Measurements from ENCODE around the gene GRIP2. TPM values are rescaled to one million over a fixed set of nuclear protein-coding genes. Genes with fewer than 3 reads are reported as not detected.

The GRIP2 gene
- total and polyA plus RNA-seq, 12 donors, result 0.09 to 2.5 (median 1.1) TPM

DNA sequence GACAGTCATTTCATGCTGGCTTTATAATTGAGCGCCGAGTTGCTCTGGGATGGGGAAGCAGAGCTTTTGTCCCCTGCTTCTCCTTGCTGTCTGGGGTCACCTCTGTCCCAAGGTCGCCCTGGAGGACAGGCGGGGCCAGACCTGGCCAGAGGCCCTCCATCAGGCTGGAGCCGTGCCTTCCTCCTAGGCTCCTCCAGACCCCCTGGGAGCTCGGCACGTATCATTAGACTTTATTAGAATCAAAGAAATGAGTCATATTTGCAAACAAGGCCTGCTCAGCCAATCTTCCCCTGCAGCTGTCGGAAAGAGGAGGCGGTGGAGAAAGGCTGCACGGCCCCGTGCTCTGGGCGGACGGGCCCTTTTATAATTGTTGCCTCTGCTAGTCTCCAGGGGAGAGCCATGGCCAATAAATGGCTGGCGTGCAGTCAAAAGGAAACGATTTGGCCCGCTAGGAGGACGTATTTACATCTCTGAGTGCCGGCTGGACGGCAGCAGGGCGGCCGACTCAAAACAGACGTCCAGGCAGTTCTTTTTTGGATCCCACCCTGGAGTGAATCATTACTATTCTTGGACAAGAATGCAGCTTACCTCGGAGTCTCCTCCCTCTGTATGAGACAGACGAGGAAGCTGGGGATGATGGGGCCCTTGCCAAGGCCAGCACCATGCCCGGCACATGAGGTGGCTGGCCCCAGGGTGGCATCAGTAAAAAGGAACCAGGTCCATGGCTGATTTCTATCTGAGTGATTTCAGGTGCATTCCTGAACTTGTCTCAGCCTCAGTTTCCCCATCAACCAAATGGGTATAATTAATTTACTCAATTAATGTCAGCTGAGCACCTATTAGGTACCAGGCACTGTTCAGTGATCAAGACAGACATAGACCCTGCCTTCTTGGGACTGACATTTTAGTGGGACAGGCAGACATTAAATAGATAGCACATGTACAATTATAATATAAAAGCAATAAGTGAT is 87.1 kb downstream of the GRIP2 start:
- Histone ChIP-seq H3K36me3 (replicated peaks in 1 of 2) (peaks cover 0 to 24% of the 10 kb centered on the region in 2 donors), H3K4me3 (peak overlapping the region in 1 of 4 donors; percentile 9), H3K27me3 (no peaks in the 10 kb centered on the region), H3K27ac (peak overlapping the region; percentile 82 to 97 (median 90)), H3K4me1 (replicated peaks in 1 of 2) (peaks cover 39 to 42% of the 10 kb centered on the region in 2 donors), H3K9me3 (replicated peaks in 1 of 3) (no peaks in the 10 kb centered on the region)
- TF ChIP-seq, protein P1, sequence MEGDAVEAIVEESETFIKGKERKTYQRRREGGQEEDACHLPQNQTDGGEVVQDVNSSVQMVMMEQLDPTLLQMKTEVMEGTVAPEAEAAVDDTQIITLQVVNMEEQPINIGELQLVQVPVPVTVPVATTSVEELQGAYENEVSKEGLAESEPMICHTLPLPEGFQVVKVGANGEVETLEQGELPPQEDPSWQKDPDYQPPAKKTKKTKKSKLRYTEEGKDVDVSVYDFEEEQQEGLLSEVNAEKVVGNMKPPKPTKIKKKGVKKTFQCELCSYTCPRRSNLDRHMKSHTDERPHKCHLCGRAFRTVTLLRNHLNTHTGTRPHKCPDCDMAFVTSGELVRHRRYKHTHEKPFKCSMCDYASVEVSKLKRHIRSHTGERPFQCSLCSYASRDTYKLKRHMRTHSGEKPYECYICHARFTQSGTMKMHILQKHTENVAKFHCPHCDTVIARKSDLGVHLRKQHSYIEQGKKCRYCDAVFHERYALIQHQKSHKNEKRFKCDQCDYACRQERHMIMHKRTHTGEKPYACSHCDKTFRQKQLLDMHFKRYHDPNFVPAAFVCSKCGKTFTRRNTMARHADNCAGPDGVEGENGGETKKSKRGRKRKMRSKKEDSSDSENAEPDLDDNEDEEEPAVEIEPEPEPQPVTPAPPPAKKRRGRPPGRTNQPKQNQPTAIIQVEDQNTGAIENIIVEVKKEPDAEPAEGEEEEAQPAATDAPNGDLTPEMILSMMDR (IDR thresholded peaks at IDR 0.05), result peak in 5 of 6 experiments; percentile 23 to 48 (median 36)
- TF ChIP-seq POLR2A (IDR thresholded peaks at IDR 0.05), result peak in 1 of 2 donors; percentile 78
- intact Hi-C loops (cut with DNase I), result loop anchor here in 1 of 2 donors (5.0 kb wide), 1 partner anchor 46 kb away; no protein-coding TSS in a partner anchor
- WGBS, 4 donors, result 13 to 29% (median 26%) methylated on average over 19 to 25 of the region's 25 CpGs
- peak; percentile 74 to 94 (median 92) for DNase-seq

DNA sequence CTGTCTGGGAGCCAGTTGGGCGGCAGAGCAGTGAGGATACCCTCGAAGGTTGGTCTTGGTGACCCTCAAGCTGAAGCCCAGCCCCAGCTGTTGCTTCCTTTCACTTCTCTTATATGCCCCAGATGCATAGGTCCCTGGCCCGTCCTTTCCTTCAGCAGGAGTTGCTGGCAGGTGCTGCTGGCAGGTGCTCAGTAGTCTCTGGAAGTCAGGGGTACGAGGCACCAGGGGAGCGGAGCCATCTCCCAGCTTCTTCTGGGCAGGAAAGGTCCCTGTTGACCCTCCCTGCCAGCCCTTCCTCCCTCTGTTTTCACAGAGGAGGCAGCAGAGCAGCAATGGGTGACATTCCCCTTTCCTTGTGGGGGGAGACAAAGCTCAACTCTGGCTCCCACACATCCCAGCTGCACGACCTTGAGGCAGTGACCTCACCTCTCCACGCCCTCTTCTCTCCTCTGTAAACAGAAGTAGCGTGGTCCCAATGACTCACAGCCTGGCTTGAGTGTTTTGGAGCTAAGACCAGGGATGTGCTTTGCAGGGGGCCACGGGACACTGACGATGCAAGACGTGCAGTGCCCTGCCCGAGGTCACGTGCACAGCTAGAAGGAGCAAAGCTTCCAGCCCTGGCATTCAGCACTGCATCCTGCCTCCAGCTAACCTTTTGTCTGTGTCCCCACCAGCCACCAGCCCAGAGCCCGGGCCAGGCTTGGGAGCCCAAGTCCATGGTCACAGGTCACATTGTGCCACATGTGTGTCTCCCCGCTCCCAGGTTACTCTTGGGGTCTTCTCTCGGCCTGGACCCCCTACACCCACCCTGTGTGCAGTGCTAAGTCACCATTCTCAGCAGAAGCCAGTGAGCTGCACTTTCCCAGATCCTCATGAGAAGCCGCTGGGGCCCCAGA is 88.0 kb downstream of the GRIP2 start:
- TF ChIP-seq, protein P1 (IDR thresholded peaks at IDR 0.05), result no peak
- peak in 1 of 2 donors; percentile 63 for TF ChIP-seq POLR2A (IDR thresholded peaks at IDR 0.05)
- no peaks in the 10 kb centered on the region for H3K9me3 ChIP-seq (replicated peaks in 1 of 3)
- H3K27me3 ChIP-seq, result no peaks in the 10 kb centered on the region
- 36 to 68% (median 43%) methylated on average over 7 to 17 of the region's 17 CpGs for WGBS, 4 donors
- peak overlapping the region; percentile 82 to 97 (median 90) for H3K27ac ChIP-seq
- H3K4me3 ChIP-seq, result peak overlapping the region in 1 of 4 donors; percentile 9
- peaks cover 39 to 42% of the 10 kb centered on the region in 2 donors for H3K4me1 ChIP-seq (replicated peaks in 1 of 2)
- peaks cover 0 to 33% of the 10 kb centered on the region in 2 donors for H3K36me3 ChIP-seq (replicated peaks in 1 of 2)
- peak; percentile 74 to 95 (median 92) for DNase-seq
- intact Hi-C loops (cut with DNase I), result loop anchor here in 1 of 2 donors (5.0 kb wide), 1 partner anchor 45 kb away; no protein-coding TSS in a partner anchor

DNA sequence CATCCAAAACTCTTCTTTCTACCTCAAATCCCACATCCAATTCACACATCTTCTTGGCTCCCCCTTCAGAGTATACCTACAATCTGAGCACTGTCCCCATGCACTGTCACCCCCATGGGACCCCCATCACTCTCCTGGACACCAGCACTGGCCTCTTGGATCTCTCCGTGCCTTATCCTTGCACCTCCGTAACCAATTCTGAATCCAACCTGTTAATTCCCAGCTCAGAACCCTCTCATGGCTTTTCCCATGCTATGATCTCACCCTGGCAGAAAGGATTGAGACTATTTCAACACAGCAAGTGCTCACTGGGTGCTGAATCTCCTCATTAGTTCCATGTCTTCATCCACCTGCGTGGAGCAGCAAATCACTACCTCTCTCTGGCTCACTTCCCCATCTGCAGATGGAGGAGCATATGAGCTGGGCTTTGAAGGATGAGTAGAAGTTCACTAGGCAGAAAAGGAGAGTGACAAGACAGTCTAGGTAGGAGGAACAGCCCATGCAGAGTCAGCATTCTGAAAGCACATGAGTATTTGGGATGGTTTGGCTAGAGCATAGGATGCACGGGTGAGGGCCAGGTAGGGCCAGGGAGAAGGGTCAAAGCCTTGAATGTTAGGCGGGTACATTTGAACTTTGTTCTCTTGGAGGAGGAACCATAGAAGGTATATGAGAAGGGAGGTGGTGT is 89.1 kb downstream of the GRIP2 start:
- H3K36me3 ChIP-seq (replicated peaks in 1 of 2), result peaks cover 0 to 44% of the 10 kb centered on the region in 2 donors
- H3K27me3 ChIP-seq, result no peaks in the 10 kb centered on the region
- TF ChIP-seq, protein P1 (IDR thresholded peaks at IDR 0.05), result no peak
- TF ChIP-seq POLR2A (IDR thresholded peaks at IDR 0.05), result no peak
- peak overlapping the region in 3 of 5 donors; percentile 88 to 97 (median 95) for H3K27ac ChIP-seq
- H3K9me3 ChIP-seq (replicated peaks in 1 of 3), result no peaks in the 10 kb centered on the region
- H3K4me1 ChIP-seq (replicated peaks in 1 of 2), result peaks cover 39 to 42% of the 10 kb centered on the region in 2 donors
- no peak for DNase-seq
- no peak overlapping the region for H3K4me3 ChIP-seq
- intact Hi-C loops (cut with DNase I), result loop anchor here in 1 of 2 donors (5.0 kb wide), 1 partner anchor 44 kb away; no protein-coding TSS in a partner anchor
- 95 to 99% (median 98%) methylated on average over 5 of the region's 5 CpGs for WGBS, 4 donors
